H1 (cell line): ENCODE data around the gene GFOD1. TPM values are rescaled to one million over a fixed set of nuclear protein-coding genes. Genes with fewer than 3 reads are reported as not detected.
A peak's percentile ranks its signal among the peaks of the same experiment; 100 is the strongest.

Source experiments
- CHD7 ChIP-seq: fragments of 300-600 bp; sonication (generic); IDR thresholded peaks from 2 replicates; pipeline ENCODE4 v1.7.1; 2012; ENCODE audit warnings: low read length, moderate library complexity, mild to moderate bottlenecking, inconsistent platforms; ENCODE audit not compliant: insufficient replicate concordance
- E2F6 ChIP-seq: IDR thresholded peaks from 2 replicates; pipeline ENCODE4 v1.6.1; 2012; ENCODE audit warnings: inconsistent platforms
- KDM4A ChIP-seq: IDR thresholded peaks from one replicate; pipeline ENCODE4 v1.7.1; 2012; ENCODE audit warnings: low read depth, mild to moderate bottlenecking, moderate library complexity, low read length, inconsistent platforms; ENCODE audit not compliant: severe bottlenecking
- MAX ChIP-seq: IDR thresholded peaks from 2 replicates; pipeline ENCODE4 v1.6.1; 2012; ENCODE audit warnings: inconsistent platforms
- PHF8 ChIP-seq: fragments of 200-600 bp; sonication (generic); conservative IDR thresholded peaks from 2 replicates; pipeline ENCODE4 v1.7.1; 2012; ENCODE audit warnings: low read depth, mild to moderate bottlenecking, inconsistent platforms, low read length, moderate library complexity
- SIN3A ChIP-seq, 2 experiments: IDR thresholded peaks in 1 of 2; conservative IDR thresholded peaks in 1 of 2; 2 replicates each; pipeline ENCODE4 v1.6.1; 2011 to 2012; ENCODE audit warnings: low read length in 2 of 2, improper control_type of control experiment in 1 of 2, low read depth in 1 of 2, mild to moderate bottlenecking in 1 of 2
- polyA plus RNA-seq, 7 experiments: library from polyadenylated mRNA; depleted of rRNA in 3 of 7; stranded (reverse) in 5 of 7; unstranded in 2 of 7; fragments of >200 nt in 5 of 7; fragments of 200-250 nt in 2 of 7; gene quantifications; 1 replicate in 5 of 7; 2 replicates in 1 of 7; 4 replicates in 1 of 7; pipeline versions ENCODE4 v1.2.1 to v1.2.3, GENCODE V29; 2011 to 2013; ENCODE audit warnings: missing spikeins in 2 of 7, mixed read lengths in 2 of 7
- total RNA-seq: library from RNA; stranded (reverse); fragmentation: NEBNext Ultra II Directional; extraction: Animal tissue kit (Norgen Biotek cat#: 25700); gene quantifications from 2 replicates; pipeline ENCODE4 v1.2.1, GENCODE V29; 2021

Gene GFOD1
- total and polyA plus RNA-seq, 2 of the 8 experiments (the other 6 are each of a cell fraction or from before 2014, with no cell fraction given) = 2.5 to 8.8 TPM

GRCh38 chr6:13485923-13486562 lies 1.4 kb downstream of the GFOD1 start (continued):
- TF ChIP-seq CHD7 (no peak), PHF8 (0 out of 2 replicates have a peak, but pooled peaks have one; percentile 24), E2F6 (peak; percentile 34), KDM4A (peak; percentile 16), SIN3A (conservative IDR thresholded peaks at IDR 0.05 in 1 of 2, IDR thresholded peaks at IDR 0.05 in 1 of 2; ENCODE audit: low read depth in 1 of 2, low read length in 2 of 2) (0 out of 4 replicates have a peak, but pooled peaks of 1 of the 2 experiments have one; percentile 6), MAX (peak; percentile 79)
